Naive thymus-derived CD8-positive, alpha-beta T cell (primary cell): ENCODE measurements around the gene HK1. TPM values are rescaled to one million over a fixed set of nuclear protein-coding genes. Genes with fewer than 3 reads are reported as not detected.

ENCODE experiments used
- ATAC-seq, 2 donors: fragments of 150-1000 bp; cut with Tn5 transposase in 1 of 2; sonication (Bioruptor Pico), chemical (Tn5 transposase) in 1 of 2; 1 replicate in 1 of 2; 2 replicates in 1 of 2; pipeline ENCODE4 v1.10.0; 2021; ENCODE audit warnings: mild to moderate bottlenecking in 2 of 2, moderate library complexity in 2 of 2
- POLR2A ChIA-PET: fragments of 350-600 bp; sonication (Branson Sonifier 250); formaldehyde crosslinking; loops from one replicate; lab custom pipeline; 2021; ENCODE audit warnings: antibody characterized with exemption; lab: Charles Lee
- DNase-seq, 10 donors: peaks; one replicate each; pipeline versions ENCODE4 v3.0.0 to v3.0.0-alpha.2; 2020 to 2022
- H3K27ac Mint-ChIP-seq, 10 donors: one replicate each; pipeline ENCODE4 v1.8.0; 2020 to 2022; ENCODE audit warnings: mild to moderate bottlenecking in 10 of 10, mixed read lengths in 10 of 10, moderate library complexity in 4 of 10, inconsistent platforms in 1 of 10
- H3K27me3 Mint-ChIP-seq, 5 donors: one replicate each; pipeline ENCODE4 v1.8.0; 2021 to 2022; ENCODE audit warnings: mixed read lengths in 5 of 5
- H3K36me3 Mint-ChIP-seq, 3 donors: one replicate each; pipeline ENCODE4 v1.8.0; 2020 to 2022; ENCODE audit warnings: mixed read lengths in 3 of 3, mild to moderate bottlenecking in 2 of 3, inconsistent platforms in 1 of 3
- H3K4me1 Mint-ChIP-seq, 4 donors: one replicate each; pipeline ENCODE4 v1.8.0; 2021 to 2022; ENCODE audit warnings: mixed read lengths in 4 of 4
- H3K4me3 Mint-ChIP-seq, 10 donors: one replicate each; pipeline ENCODE4 v1.8.0; 2020 to 2022; ENCODE audit warnings: mild to moderate bottlenecking in 10 of 10, mixed read lengths in 10 of 10, moderate library complexity in 6 of 10, inconsistent platforms in 1 of 10
- H3K9me3 Mint-ChIP-seq, 9 donors: one replicate each; pipeline ENCODE4 v1.8.0; 2020 to 2022; ENCODE audit warnings: mixed read lengths in 9 of 9, mild to moderate bottlenecking in 3 of 9, inconsistent platforms in 1 of 9, moderate library complexity in 1 of 9
- polyA plus RNA-seq, 3 donors: library from polyadenylated mRNA; unstranded; fragments of 300-500 nt; fragmentation: Illumina TruSeq; gene quantifications; one replicate each; pipeline ENCODE4 v1.2.3, GENCODE V29; 2021
- total RNA-seq, 8 experiments: library from RNA in 2 of 8; stranded (reverse) in 2 of 8; gene quantifications; one replicate each; pipeline ENCODE4 v1.2.3 and lab custom pipeline; 2021 to 2026

The HK1 gene
- total and polyA plus RNA-seq, 5 experiments from 2014 or later: 63.5 to 129 (median 89.9) TPM

- H3K4me1 Mint-ChIP-seq: peaks cover 46 to 90% (median 87%) of the 10 kb centered on the region in 4 donors
- ATAC-seq: peak; percentile 84 to 87
- H3K4me3 Mint-ChIP-seq: peak overlapping the region; percentile 61 to 84 (median 76)
- peak overlapping the region; percentile 87 to 96 (median 94) for H3K27ac Mint-ChIP-seq
- POLR2A ChIA-PET: interaction anchor here (1.2 to 3.0 kb wide), 6 partner anchors 9 to 26 kb away, joined by 4 to 37 read pairs (median 9); no protein-coding TSS in a partner anchor
- H3K9me3 Mint-ChIP-seq: no peaks in the 10 kb centered on the region
- peaks cover 0 to 24% (median 6%) of the 10 kb centered on the region in 3 donors for H3K36me3 Mint-ChIP-seq
- peak in 5 of 10 donors; percentile 15 to 43 (median 37) for DNase-seq
- H3K27me3 Mint-ChIP-seq: no peaks in the 10 kb centered on the region
These were observed 66.4 kb downstream of the HK1 start for GRCh38 chr10:69344591-69345252.

GRCh38 chr10:69345402-69345801, 67.1 kb downstream of the HK1 start:
- Mint-ChIP-seq H3K27me3 (no peaks in the 10 kb centered on the region), H3K36me3 (peaks cover 0 to 26% (median 6%) of the 10 kb centered on the region in 3 donors), H3K4me1 (peaks cover 47 to 94% (median 90%) of the 10 kb centered on the region in 4 donors), H3K27ac (peak overlapping the region; percentile 87 to 96 (median 94)), H3K4me3 (peak overlapping the region; percentile 61 to 84 (median 76)), H3K9me3 (no peaks in the 10 kb centered on the region)
- DNase-seq: no peak
- POLR2A ChIA-PET: interaction anchor here (1.2 to 3.0 kb wide), 6 partner anchors 8 to 26 kb away, joined by 4 to 37 read pairs (median 9); no protein-coding TSS in a partner anchor
- peak in 1 of 2 donors; percentile 15 for ATAC-seq

- no peaks in the 10 kb centered on the region for H3K27me3 Mint-ChIP-seq
- peak overlapping the region; percentile 87 to 96 (median 94) for H3K27ac Mint-ChIP-seq
- H3K36me3 Mint-ChIP-seq: peaks cover 0 to 26% (median 6%) of the 10 kb centered on the region in 3 donors
- H3K4me3 Mint-ChIP-seq: peak overlapping the region in 9 of 10 donors; percentile 24 to 81 (median 66)
- ATAC-seq: no peak
- no peak for DNase-seq
- peaks cover 45 to 93% (median 88%) of the 10 kb centered on the region in 4 donors for H3K4me1 Mint-ChIP-seq
- H3K9me3 Mint-ChIP-seq: no peaks in the 10 kb centered on the region
- POLR2A ChIA-PET: interaction anchor here (1.0 to 3.0 kb wide), 4 partner anchors 13 to 27 kb away, joined by 5 to 37 read pairs (median 12); no protein-coding TSS in a partner anchor
These were observed 67.7 kb downstream of the HK1 start for GRCh38 chr10:69345890-69346474.

- no peaks in the 10 kb centered on the region for H3K27me3 Mint-ChIP-seq
- peaks cover 43 to 93% (median 86%) of the 10 kb centered on the region in 4 donors for H3K4me1 Mint-ChIP-seq
- ATAC-seq (no peak), DNase-seq (no peak)
- H3K36me3 Mint-ChIP-seq: peaks cover 0 to 26% (median 6%) of the 10 kb centered on the region in 3 donors
- H3K27ac Mint-ChIP-seq: peak overlapping the region in 7 of 10 donors; percentile 36 to 96 (median 94)
- no peaks in the 10 kb centered on the region for H3K9me3 Mint-ChIP-seq
- POLR2A ChIA-PET: interaction anchor here (1.0 to 3.4 kb wide), 2 partner anchors 16 to 28 kb away, joined by 5 to 23 read pairs; no protein-coding TSS in a partner anchor
- peak overlapping the region in 3 of 10 donors; percentile 12 to 26 (median 16) for H3K4me3 Mint-ChIP-seq
These were observed 68.5 kb downstream of the HK1 start for GRCh38 chr10:69346776-69347175.

GRCh38 chr10:69348816-69349541, 70.7 kb downstream of the HK1 start:
- peaks cover 36 to 87% (median 80%) of the 10 kb centered on the region in 4 donors for H3K4me1 Mint-ChIP-seq
- peak overlapping the region; percentile 58 to 83 (median 79) for H3K4me3 Mint-ChIP-seq
- peak in 1 of 10 donors; percentile 28 for DNase-seq
- H3K36me3 Mint-ChIP-seq: peaks cover 0 to 23% (median 6%) of the 10 kb centered on the region in 3 donors
- H3K27me3 Mint-ChIP-seq: no peaks in the 10 kb centered on the region
- POLR2A ChIA-PET: interaction anchor here (1.2 to 3.4 kb wide), 5 partner anchors 12 to 31 kb away, joined by 3 to 23 read pairs (median 6); no protein-coding TSS in a partner anchor
- ATAC-seq: no peak
- H3K27ac Mint-ChIP-seq: peak overlapping the region; percentile 76 to 96 (median 95)
- H3K9me3 Mint-ChIP-seq: no peaks in the 10 kb centered on the region

- POLR2A ChIA-PET: interaction anchor here (1.2 to 3.4 kb wide), 3 partner anchors 12 to 31 kb away, joined by 3 to 23 read pairs (median 6); no protein-coding TSS in a partner anchor
- Mint-ChIP-seq H3K27ac (peak overlapping the region; percentile 76 to 96 (median 95)), H3K4me3 (peak overlapping the region in 6 of 10 donors; percentile 18 to 83 (median 70)), H3K36me3 (peaks cover 0 to 23% (median 3%) of the 10 kb centered on the region in 3 donors), H3K4me1 (peaks cover 34 to 87% (median 80%) of the 10 kb centered on the region in 4 donors), H3K27me3 (no peaks in the 10 kb centered on the region), H3K9me3 (no peaks in the 10 kb centered on the region)
- DNase-seq (no peak), ATAC-seq (no peak)
These were observed 71.2 kb downstream of the HK1 start for GRCh38 chr10:69349542-69349888.

GRCh38 chr10:69351589-69351988, 73.3 kb downstream of the HK1 start:
- Mint-ChIP-seq H3K36me3 (peaks cover 0 to 23% (median 3%) of the 10 kb centered on the region in 3 donors), H3K27me3 (no peaks in the 10 kb centered on the region), H3K27ac (peak overlapping the region in 4 of 10 donors; percentile 15 to 60 (median 54)), H3K4me3 (no peak overlapping the region), H3K4me1 (peaks cover 24 to 82% (median 60%) of the 10 kb centered on the region in 4 donors), H3K9me3 (no peaks in the 10 kb centered on the region)
- DNase-seq: no peak
- no peak for ATAC-seq
- POLR2A ChIA-PET: interaction anchor here (0.6 to 1.1 kb wide), 3 partner anchors 10 to 31 kb away, joined by 3 to 4 read pairs (median 4); no protein-coding TSS in a partner anchor

GRCh38 chr10:69352569-69353264, 74.4 kb downstream of the HK1 start:
- H3K27me3 Mint-ChIP-seq: no peaks in the 10 kb centered on the region
- POLR2A ChIA-PET: interaction anchor here (0.9 to 4.5 kb wide), 3 partner anchors 10 to 119 kb away, joined by 4 to 33 read pairs (median 7); no protein-coding TSS in a partner anchor
- no peaks in the 10 kb centered on the region for H3K9me3 Mint-ChIP-seq
- peak overlapping the region in 8 of 10 donors; percentile 55 to 93 (median 86) for H3K27ac Mint-ChIP-seq
- peak overlapping the region in 1 of 10 donors; percentile 36 for H3K4me3 Mint-ChIP-seq
- peaks cover 23 to 74% (median 56%) of the 10 kb centered on the region in 4 donors for H3K4me1 Mint-ChIP-seq
- peaks cover 0 to 14% (median 0%) of the 10 kb centered on the region in 3 donors for H3K36me3 Mint-ChIP-seq
- ATAC-seq (no peak), DNase-seq (no peak)

- peak; percentile 71 to 83 for ATAC-seq
These were observed 75.8 kb downstream of the HK1 start for GRCh38 chr10:69353977-69354635.

GRCh38 chr10:69356187-69356586, 77.9 kb downstream of the HK1 start:
- no peak for ATAC-seq
- Mint-ChIP-seq H3K27ac (peak overlapping the region in 4 of 10 donors; percentile 44 to 76 (median 62)), H3K36me3 (peaks cover 0 to 10% (median 0%) of the 10 kb centered on the region in 3 donors), H3K4me3 (no peak overlapping the region), H3K4me1 (peaks cover 25 to 76% (median 60%) of the 10 kb centered on the region in 4 donors), H3K27me3 (no peaks in the 10 kb centered on the region), H3K9me3 (no peaks in the 10 kb centered on the region)
- no peak for DNase-seq
- POLR2A ChIA-PET: interaction anchor here (2.3 to 4.5 kb wide), 2 partner anchors 11 to 37 kb away, joined by 6 to 33 read pairs; no protein-coding TSS in a partner anchor

More at GRCh38 chr10:69353977-69354635, 75.8 kb downstream of the HK1 start:
- peak overlapping the region; percentile 78 to 96 (median 86) for H3K27ac Mint-ChIP-seq
- H3K4me3 Mint-ChIP-seq: peak overlapping the region in 9 of 10 donors; percentile 14 to 75 (median 52)
- POLR2A ChIA-PET: interaction anchor here (0.7 to 4.5 kb wide), 5 partner anchors 9 to 145 kb away, joined by 4 to 33 read pairs (median 5); no protein-coding TSS in a partner anchor
- H3K4me1 Mint-ChIP-seq: peaks cover 21 to 72% (median 55%) of the 10 kb centered on the region in 4 donors
- H3K27me3 Mint-ChIP-seq: no peaks in the 10 kb centered on the region
- H3K9me3 Mint-ChIP-seq: no peaks in the 10 kb centered on the region
- peaks cover 0 to 12% (median 0%) of the 10 kb centered on the region in 3 donors for H3K36me3 Mint-ChIP-seq
- peak in 2 of 10 donors; percentile 9 to 39 for DNase-seq
